Loucy (cell line): ENCODE results near the gene COL5A1.

Source experiments
- H2AFZ ChIP-seq: fragments of 200-600 bp; sonication (generic); 2 replicates; pipeline ENCODE4 v1.6.0; 2016; ENCODE audit warnings: antibody characterized with exemption, mild to moderate bottlenecking, low read length, moderate library complexity
- H3F3A ChIP-seq: fragments of 200-600 bp; 2 replicates; pipeline ENCODE4 v1.6.0; 2016; ENCODE audit warnings: antibody characterized with exemption, low read depth, mild to moderate bottlenecking
- H3K27me3 ChIP-seq: fragments of 200-600 bp; sonication (generic); 2 replicates; pipeline ENCODE4 v1.6.1; 2014; ENCODE audit warnings: low read length, mild to moderate bottlenecking; ENCODE audit not compliant: insufficient read depth, poor library complexity, severe bottlenecking
- H3K36me3 ChIP-seq: fragments of 200-600 bp; sonication (generic); 2 replicates; pipeline ENCODE4 v1.6.1; 2016; ENCODE audit warnings: low read length; ENCODE audit not compliant: insufficient read depth
- H3K4me1 ChIP-seq: fragments of 200-600 bp; sonication (generic); 2 replicates; pipeline ENCODE4 v1.5.1; 2014; ENCODE audit warnings: low read length, mild to moderate bottlenecking; ENCODE audit not compliant: insufficient read depth, poor library complexity, severe bottlenecking
- H3K4me2 ChIP-seq: fragments of 200-600 bp; sonication (generic); 2 replicates; pipeline ENCODE4 v1.6.0; 2014; ENCODE audit warnings: antibody characterized with exemption, low read length, low read depth, mild to moderate bottlenecking; ENCODE audit not compliant: poor library complexity, severe bottlenecking
- H3K4me3 ChIP-seq: fragments of 200-600 bp; sonication (generic); 2 replicates; pipeline ENCODE4 v1.5.1; 2014; ENCODE audit warnings: low read length, mild to moderate bottlenecking, mixed read lengths; ENCODE audit not compliant: poor library complexity, severe bottlenecking
- H3K79me2 ChIP-seq: fragments of 200-600 bp; sonication (generic); 2 replicates; pipeline ENCODE4 v1.6.1; 2014; ENCODE audit warnings: low read length; ENCODE audit not compliant: insufficient read depth
- H3K9ac ChIP-seq: fragments of 200-600 bp; sonication (generic); 2 replicates; pipeline ENCODE4 v1.6.0; 2014; ENCODE audit warnings: mild to moderate bottlenecking, low read depth, low read length, moderate library complexity; ENCODE audit not compliant: poor library complexity, severe bottlenecking
- H3K9me2 ChIP-seq: fragments of 200-600 bp; sonication (generic); replicated peaks from 2 replicates; pipeline ENCODE4 v1.6.1; 2016; ENCODE audit warnings: low read depth, low read length, mixed read lengths
- H3K9me3 ChIP-seq: fragments of 200-600 bp; sonication (generic); 2 replicates; pipeline ENCODE4 v1.6.1; 2014; ENCODE audit warnings: mild to moderate bottlenecking, antibody characterized with exemption, low read length, low read depth; ENCODE audit not compliant: insufficient read depth
- H4K20me1 ChIP-seq: fragments of 200-600 bp; sonication (generic); 2 replicates; pipeline ENCODE4 v1.6.0; 2014; ENCODE audit warnings: antibody characterized with exemption, low read length, mild to moderate bottlenecking; ENCODE audit not compliant: insufficient read depth, poor library complexity, severe bottlenecking
- CTCF ChIP-seq: fragments of 200-600 bp; sonication (generic); conservative IDR thresholded peaks from 2 replicates; pipeline ENCODE4 v1.5.1; 2014; ENCODE audit warnings: mild to moderate bottlenecking, antibody characterized with exemption, low read length
- EZH2phosphoT487 ChIP-seq: fragments of 200-600 bp; IDR thresholded peaks from 2 replicates; pipeline ENCODE4 v1.6.1; 2018; ENCODE audit warnings: antibody characterized with exemption, mild to moderate bottlenecking, moderate library complexity, borderline replicate concordance

The COL5A1 gene

DNA sequence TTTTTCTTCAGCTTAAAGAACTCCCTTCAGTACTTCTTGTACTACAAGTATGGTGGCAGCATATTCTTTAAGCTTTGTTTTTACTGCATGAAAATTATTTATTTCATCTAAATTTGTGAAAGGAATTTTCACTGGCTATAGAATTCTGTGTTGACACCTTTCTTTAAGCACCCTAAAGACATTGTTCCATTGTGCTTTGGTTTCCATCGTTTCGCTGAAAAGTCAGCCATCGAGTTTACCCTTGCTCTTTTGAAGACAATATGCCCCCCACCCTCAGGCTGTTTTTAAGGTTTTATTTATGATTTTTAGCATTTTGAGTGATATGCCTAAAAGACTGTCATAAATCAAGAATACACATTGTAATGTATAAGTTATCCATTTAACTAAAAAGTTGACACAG, 27.3 kb upstream of the COL5A1 start:
- peaks cover 5% of the 10 kb centered on the region for H3K27me3 ChIP-seq
- TF ChIP-seq EZH2phosphoT487 (no peak), CTCF (no peak)
- H3F3A ChIP-seq, result no peaks in the 10 kb centered on the region
- no peaks in the 10 kb centered on the region for H3K9me2 ChIP-seq
- no peaks in the 10 kb centered on the region for H3K36me3 ChIP-seq
- no peaks in the 10 kb centered on the region for H4K20me1 ChIP-seq
- H3K79me2 ChIP-seq, result no peaks in the 10 kb centered on the region
- H3K9me3 ChIP-seq, result peaks cover 18% of the 10 kb centered on the region
- no peak overlapping the region for H3K4me3 ChIP-seq
- H3K4me2 ChIP-seq, result no peak overlapping the region
- H2AFZ ChIP-seq, result no peak overlapping the region
- no peaks in the 10 kb centered on the region for H3K4me1 ChIP-seq
- H3K9ac ChIP-seq, result no peak overlapping the region

GRCh38 chr9:134616341-134616740, 25.3 kb upstream of the COL5A1 start:
- H3K4me3 ChIP-seq, result no peak overlapping the region
- no peaks in the 10 kb centered on the region for H3F3A ChIP-seq
- H3K9ac ChIP-seq, result no peak overlapping the region
- peaks cover 18% of the 10 kb centered on the region for H3K9me3 ChIP-seq
- no peaks in the 10 kb centered on the region for H4K20me1 ChIP-seq
- no peak overlapping the region for H3K4me2 ChIP-seq
- H3K79me2 ChIP-seq, result no peaks in the 10 kb centered on the region
- no peak overlapping the region for H2AFZ ChIP-seq
- H3K4me1 ChIP-seq, result no peaks in the 10 kb centered on the region
- no peaks in the 10 kb centered on the region for H3K36me3 ChIP-seq
- no peak for TF ChIP-seq EZH2phosphoT487
- no peak for TF ChIP-seq CTCF
- peaks cover 5% of the 10 kb centered on the region for H3K27me3 ChIP-seq
- no peaks in the 10 kb centered on the region for H3K9me2 ChIP-seq

DNA sequence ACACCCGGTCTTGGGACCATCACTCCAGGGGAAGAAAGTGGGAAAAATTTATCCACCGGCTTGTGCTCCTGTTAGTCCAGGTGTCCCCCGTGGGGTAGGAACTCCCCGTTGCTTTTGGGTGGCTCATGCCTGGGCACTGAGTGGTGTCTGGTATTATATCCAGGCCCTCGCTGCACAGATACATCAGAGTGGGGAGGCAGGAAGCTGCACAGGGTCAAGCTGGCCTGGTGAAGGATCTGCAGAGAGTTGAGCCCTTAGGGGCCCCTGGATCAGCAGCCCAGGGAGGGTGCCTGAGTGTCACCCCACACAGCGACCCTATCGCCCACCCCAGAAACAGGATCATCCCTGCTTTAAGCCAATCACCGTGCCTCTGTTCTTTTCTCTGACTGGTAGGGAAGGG, 24.4 kb upstream of the COL5A1 start:
- TF ChIP-seq CTCF, result no peak
- no peak for TF ChIP-seq EZH2phosphoT487
- Histone ChIP-seq H3K9me2 (no peaks in the 10 kb centered on the region), H2AFZ (no peak overlapping the region), H4K20me1 (no peaks in the 10 kb centered on the region), H3K4me3 (no peak overlapping the region), H3K9ac (no peak overlapping the region), H3K4me2 (no peak overlapping the region), H3K27me3 (no peaks in the 10 kb centered on the region), H3K36me3 (no peaks in the 10 kb centered on the region), H3K9me3 (peaks cover 10% of the 10 kb centered on the region), H3K4me1 (no peaks in the 10 kb centered on the region), H3F3A (no peaks in the 10 kb centered on the region), H3K79me2 (no peaks in the 10 kb centered on the region)
